ENCODE data around the gene CD4.

The CD4 gene

GRCh38 chr12:6791931-6792520 is 2.7 kb downstream of the CD4 start:
- DNase-seq, result no peak
- intact Hi-C loops (cut with DNase I), result no loop called here

GRCh38 chr12:6792522-6793201 is 3.3 kb downstream of the CD4 start:
- DNase-seq, result peak in 24 of 42 donors; percentile 14 to 68 (median 34)
- intact Hi-C loops (cut with DNase I), result no loop called here

GRCh38 chr12:6795088-6795487 is 5.8 kb downstream of the CD4 start:
- intact Hi-C loops (cut with DNase I), result no loop called here
- DNase-seq, result no peak

- no peak for DNase-seq
- intact Hi-C loops (cut with DNase I), result no loop called here
These were observed 7.2 kb downstream of the CD4 start for GRCh38 chr12:6796576-6796975.

- intact Hi-C loops (cut with DNase I), result no loop called here
- DNase-seq, result no peak
These were observed 9.8 kb downstream of the CD4 start for GRCh38 chr12:6799147-6799546.

GRCh38 chr12:6807170-6807569 is 17.8 kb downstream of the CD4 start:
- intact Hi-C loops (cut with DNase I), result no loop called here
- DNase-seq, result no peak

GRCh38 chr12:6809056-6809455 is 19.7 kb downstream of the CD4 start:
- DNase-seq, result no peak
- intact Hi-C loops (cut with DNase I), result no loop called here

GRCh38 chr12:6810758-6811157 is 21.4 kb downstream of the CD4 start:
- DNase-seq, result no peak

GRCh38 chr12:6813363-6813762 is 24.0 kb downstream of the CD4 start:
- DNase-seq, result no peak
- intact Hi-C loops (cut with DNase I), result no loop called here

More at GRCh38 chr12:6810758-6811157, 21.4 kb downstream of the CD4 start:
- intact Hi-C loops (cut with DNase I), result no loop called here

- no peak for DNase-seq
- intact Hi-C loops (cut with DNase I), result no loop called here
These were observed 27.3 kb downstream of the CD4 start for GRCh38 chr12:6816598-6816997.

GRCh38 chr12:6817098-6817497 is 27.8 kb downstream of the CD4 start:
- intact Hi-C loops (cut with DNase I), result no loop called here
- no peak for DNase-seq

- intact Hi-C loops (cut with DNase I), result no loop called here
- no peak for DNase-seq
These were observed 28.4 kb downstream of the CD4 start for GRCh38 chr12:6817662-6818157.

GRCh38 chr12:6818222-6818621 is 28.9 kb downstream of the CD4 start:
- DNase-seq, result no peak
- intact Hi-C loops (cut with DNase I), result no loop called here

GRCh38 chr12:6818645-6819044 is 29.3 kb downstream of the CD4 start:
- intact Hi-C loops (cut with DNase I), result no loop called here
- no peak for DNase-seq

- intact Hi-C loops (cut with DNase I), result loop anchor here (5.0 kb wide), 1 partner anchor 37 kb away; no protein-coding TSS in a partner anchor
- no peak for DNase-seq
These were observed 30.0 kb downstream of the CD4 start for GRCh38 chr12:6819106-6820030.

GRCh38 chr12:6820166-6820565 is 30.8 kb downstream of the CD4 start:
- DNase-seq, result no peak
- intact Hi-C loops (cut with DNase I), result loop anchor here (5.0 kb wide), 1 partner anchor 38 kb away; no protein-coding TSS in a partner anchor

GRCh38 chr12:6821591-6822425 is 32.5 kb downstream of the CD4 start, which contains the start of gene GPR162:
Gene GPR162, plus strand, starts transcription at chr12:6821821. Its CDS starts 2,078 bp downstream, at chr12:6823899.
- peak in 36 of 42 donors; percentile 38 to 79 (median 54) for DNase-seq
- intact Hi-C loops (cut with DNase I), result loop anchor here (5.0 kb wide), 1 partner anchor 40 kb away; no protein-coding TSS in a partner anchor

- peak in 4 of 42 donors; percentile 16 to 62 (median 42) for DNase-seq
- intact Hi-C loops (cut with DNase I), result loop anchor here (5.0 kb wide), 1 partner anchor 40 kb away; no protein-coding TSS in a partner anchor
These were observed 33.3 kb downstream of the CD4 start for GRCh38 chr12:6822426-6823135.

All from head of caudate nucleus (tissue), 42 donors.